Fibroblast of lung (primary cell): Measurements from ENCODE around the gene ST6GALNAC3. TPM values are rescaled to one million over a fixed set of nuclear protein-coding genes. Genes with fewer than 3 reads are reported as not detected.

Experiments used
- DNase-seq, 2 donors: peaks; one replicate each; pipeline versions ENCODE4 v3.0.0 to v3.0.0-alpha.2; 2010; ENCODE audit warnings: low read depth in 2 of 2
- H2AFZ ChIP-seq: 2 replicates; pipeline ENCODE4 v1.5.1; 2012; ENCODE audit warnings: low read length, control low read depth, inconsistent platforms
- H3K27ac ChIP-seq: 2 replicates; pipeline ENCODE4 v1.5.1; 2011; ENCODE audit warnings: low read length, control low read depth; ENCODE audit not compliant: insufficient read depth
- H3K27me3 ChIP-seq: 2 replicates; pipeline ENCODE4 v1.5.1; 2011; ENCODE audit warnings: mild to moderate bottlenecking, low read length; ENCODE audit not compliant: control insufficient read depth, insufficient read depth
- H3K36me3 ChIP-seq: 2 replicates; pipeline ENCODE4 v1.5.1; 2011; ENCODE audit warnings: low read length; ENCODE audit not compliant: control insufficient read depth, insufficient read depth
- H3K4me1 ChIP-seq: 2 replicates; pipeline ENCODE4 v1.5.1; 2011; ENCODE audit warnings: low read length; ENCODE audit not compliant: control insufficient read depth, insufficient read depth; ENCODE audit errors: extremely low read depth
- H3K4me2 ChIP-seq: 2 replicates; pipeline ENCODE4 v1.5.1; 2011; ENCODE audit warnings: low read length, control low read depth; ENCODE audit not compliant: insufficient read depth; ENCODE audit errors: extremely low read depth
- H3K4me3 ChIP-seq, 4 experiments: fragments of 200-600 bp in 1 of 4; sonication (generic) in 1 of 4; replicated peaks in 1 of 4; 2 replicates each; pipeline ENCODE4 v1.5.1; 2011 to 2016; ENCODE audit warnings: low read length in 4 of 4, low read depth in 3 of 4, mild to moderate bottlenecking in 3 of 4, control low read depth in 2 of 4, inconsistent platforms in 1 of 4, mixed read lengths in 1 of 4; ENCODE audit not compliant: insufficient read depth in 1 of 4; ENCODE audit errors: control extremely low read depth in 1 of 4
- H3K79me2 ChIP-seq: 2 replicates; pipeline ENCODE4 v1.5.1; 2012; ENCODE audit warnings: mild to moderate bottlenecking, low read length, inconsistent platforms; ENCODE audit not compliant: control insufficient read depth, insufficient read depth
- H3K9ac ChIP-seq: 2 replicates; pipeline ENCODE4 v1.5.1; 2011; ENCODE audit warnings: mild to moderate bottlenecking, low read length, control low read depth; ENCODE audit not compliant: insufficient read depth
- H3K9me3 ChIP-seq: 2 replicates; pipeline ENCODE4 v1.5.1; 2012; ENCODE audit warnings: low read depth, low read length; ENCODE audit not compliant: control insufficient read depth, insufficient read depth
- H4K20me1 ChIP-seq: 2 replicates; pipeline ENCODE4 v1.5.1; 2011; ENCODE audit warnings: low read length; ENCODE audit not compliant: control insufficient read depth, insufficient read depth; ENCODE audit errors: extremely low read depth
- EZH2 ChIP-seq: IDR thresholded peaks from 2 replicates; pipeline ENCODE4 v1.5.1; 2012; ENCODE audit warnings: low read length, control low read depth, mild to moderate bottlenecking; ENCODE audit errors: missing control alignments
- polyA plus RNA-seq, 2 donors: library from polyadenylated mRNA; depleted of rRNA in 1 of 2; stranded (reverse) in 1 of 2; unstranded in 1 of 2; fragments of >200 nt; gene quantifications; 2 replicates each; pipeline ENCODE4 v1.2.1, GENCODE V29; 2011 to 2012; ENCODE audit warnings: missing spikeins in 1 of 2
- total RNA-seq: library from RNA; depleted of rRNA; stranded (reverse); fragments of >200 nt; gene quantifications from 2 replicates; pipeline ENCODE4 v1.2.1, GENCODE V29; 2014
- TF ChIP-seq, protein P1 (sequence below), 2 donors: IDR thresholded peaks in 1 of 2; conservative IDR thresholded peaks in 1 of 2; 1 replicate in 1 of 2; 2 replicates in 1 of 2; pipeline ENCODE4 v1.5.1; 2011 to 2012; ENCODE audit warnings: low read length in 2 of 2, control low read depth in 1 of 2, inconsistent platforms in 1 of 2, low read depth in 1 of 2, mild to moderate bottlenecking in 1 of 2

ST6GALNAC3 gene
- total and polyA plus RNA-seq, 2 donors (not counting 1 experiment from before 2014, with no cell fraction given) = 0.34 to 0.66 TPM

DNA sequence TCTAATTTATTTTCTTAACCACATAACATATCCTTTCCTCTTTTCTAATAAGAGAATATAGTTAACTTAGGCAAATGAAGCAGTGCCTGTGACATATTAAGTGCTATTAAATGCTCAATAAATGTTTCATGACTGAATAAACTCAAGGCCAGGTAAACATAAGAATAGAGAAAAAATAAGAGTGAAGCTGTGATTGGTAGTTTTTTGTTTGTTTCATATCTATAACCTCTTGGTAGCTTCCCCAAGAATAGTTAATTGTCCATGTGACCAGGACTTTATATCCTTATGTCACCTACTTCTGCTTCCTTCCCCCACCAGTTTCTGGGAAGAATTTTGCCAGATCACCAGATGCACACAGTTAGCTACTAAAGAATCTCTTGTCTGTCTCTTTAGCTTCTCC, 497.7 kb downstream of the ST6GALNAC3 start:
- Histone ChIP-seq H3K27ac (no peak overlapping the region), H3K4me3 (no peak overlapping the region), H3K36me3 (no peaks in the 10 kb centered on the region), H3K79me2 (no peaks in the 10 kb centered on the region), H3K4me2 (no peak overlapping the region), H4K20me1 (no peaks in the 10 kb centered on the region), H3K27me3 (no peaks in the 10 kb centered on the region), H3K4me1 (no peaks in the 10 kb centered on the region), H2AFZ (no peak overlapping the region), H3K9ac (no peak overlapping the region), H3K9me3 (no peaks in the 10 kb centered on the region)
- TF ChIP-seq, protein P1, sequence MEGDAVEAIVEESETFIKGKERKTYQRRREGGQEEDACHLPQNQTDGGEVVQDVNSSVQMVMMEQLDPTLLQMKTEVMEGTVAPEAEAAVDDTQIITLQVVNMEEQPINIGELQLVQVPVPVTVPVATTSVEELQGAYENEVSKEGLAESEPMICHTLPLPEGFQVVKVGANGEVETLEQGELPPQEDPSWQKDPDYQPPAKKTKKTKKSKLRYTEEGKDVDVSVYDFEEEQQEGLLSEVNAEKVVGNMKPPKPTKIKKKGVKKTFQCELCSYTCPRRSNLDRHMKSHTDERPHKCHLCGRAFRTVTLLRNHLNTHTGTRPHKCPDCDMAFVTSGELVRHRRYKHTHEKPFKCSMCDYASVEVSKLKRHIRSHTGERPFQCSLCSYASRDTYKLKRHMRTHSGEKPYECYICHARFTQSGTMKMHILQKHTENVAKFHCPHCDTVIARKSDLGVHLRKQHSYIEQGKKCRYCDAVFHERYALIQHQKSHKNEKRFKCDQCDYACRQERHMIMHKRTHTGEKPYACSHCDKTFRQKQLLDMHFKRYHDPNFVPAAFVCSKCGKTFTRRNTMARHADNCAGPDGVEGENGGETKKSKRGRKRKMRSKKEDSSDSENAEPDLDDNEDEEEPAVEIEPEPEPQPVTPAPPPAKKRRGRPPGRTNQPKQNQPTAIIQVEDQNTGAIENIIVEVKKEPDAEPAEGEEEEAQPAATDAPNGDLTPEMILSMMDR (conservative IDR thresholded peaks at IDR 0.05 in 1 of 2, IDR thresholded peaks at IDR 0.05 in 1 of 2; ENCODE audit: low read depth in 1 of 2, low read length in 2 of 2) = no peak
- no peak for TF ChIP-seq EZH2
- no peak for DNase-seq

DNA sequence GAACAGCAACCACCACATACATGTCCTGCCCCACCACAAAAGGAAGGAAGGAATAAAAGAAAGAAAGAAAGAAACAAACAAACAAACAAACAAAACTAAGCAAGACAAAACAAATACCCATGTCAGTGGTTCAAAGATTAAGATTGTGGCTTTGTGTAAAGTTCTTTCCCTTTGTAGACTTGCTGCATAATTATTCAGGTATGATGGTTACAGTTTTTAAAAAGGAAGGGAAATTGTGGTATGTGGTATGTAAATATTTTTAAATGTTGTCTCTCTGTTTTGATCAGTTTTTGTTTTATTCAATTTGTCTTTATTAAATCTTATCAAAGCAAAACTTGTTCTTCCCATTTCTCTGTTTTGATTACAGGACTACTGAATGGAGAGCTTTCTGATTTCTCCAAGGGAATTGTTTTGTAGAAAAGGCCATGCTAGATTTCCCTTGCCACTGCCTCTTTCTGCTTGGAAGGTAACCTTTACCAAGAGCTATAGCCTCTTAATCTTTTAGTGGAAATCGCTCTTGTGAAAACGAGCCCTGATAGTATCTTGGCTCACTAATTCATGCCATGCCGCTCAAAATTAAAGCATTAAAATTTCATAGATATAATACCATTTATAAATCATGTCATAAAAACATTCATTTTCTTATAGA, 502.5 kb downstream of the ST6GALNAC3 start:
- Histone ChIP-seq H3K9ac (no peak overlapping the region), H3K79me2 (no peaks in the 10 kb centered on the region), H4K20me1 (no peaks in the 10 kb centered on the region), H2AFZ (no peak overlapping the region), H3K4me3 (no peak overlapping the region), H3K4me1 (no peaks in the 10 kb centered on the region), H3K27ac (no peak overlapping the region), H3K36me3 (no peaks in the 10 kb centered on the region), H3K27me3 (no peaks in the 10 kb centered on the region), H3K4me2 (no peak overlapping the region), H3K9me3 (no peaks in the 10 kb centered on the region)
- DNase-seq = no peak
- no peak for TF ChIP-seq EZH2
- TF ChIP-seq, protein P1 (conservative IDR thresholded peaks at IDR 0.05 in 1 of 2, IDR thresholded peaks at IDR 0.05 in 1 of 2; ENCODE audit: low read depth in 1 of 2, low read length in 2 of 2) = no peak

GRCh38 chr1:76577525-76578185, 503.1 kb downstream of the ST6GALNAC3 start:
- Histone ChIP-seq H3K27me3 (no peaks in the 10 kb centered on the region), H3K4me2 (no peak overlapping the region), H3K9me3 (no peaks in the 10 kb centered on the region), H2AFZ (no peak overlapping the region), H3K27ac (no peak overlapping the region), H4K20me1 (no peaks in the 10 kb centered on the region), H3K4me3 (no peak overlapping the region), H3K79me2 (no peaks in the 10 kb centered on the region), H3K4me1 (no peaks in the 10 kb centered on the region), H3K36me3 (no peaks in the 10 kb centered on the region), H3K9ac (no peak overlapping the region)
- no peak for DNase-seq
- TF ChIP-seq, protein P1 (conservative IDR thresholded peaks at IDR 0.05 in 1 of 2, IDR thresholded peaks at IDR 0.05 in 1 of 2; ENCODE audit: low read depth in 1 of 2, low read length in 2 of 2) = no peak
- TF ChIP-seq EZH2 = no peak
